Right cardiac atrium (tissue), 5 donors: Measurements from ENCODE around the gene SPTAN1. TPM values are rescaled to one million over a fixed set of nuclear protein-coding genes. Genes with fewer than 3 reads are reported as not detected.
"Not testable (repeated sequence)": the region's sequence is repeated elsewhere in the genome, so short reads cannot be mapped to it uniquely, and the experiment has no call there.

Experiments used
- ATAC-seq, 2 donors: fragments of 200-7000 bp; cut with Tn5 transposase; one replicate each; pipeline versions ENCODE4 v1.8.0 to v1.9.1; 2020; ENCODE audit warnings: moderate library complexity in 2 of 2, mild to moderate bottlenecking in 1 of 2
- DNase-seq, 3 donors: peaks; one replicate each; pipeline ENCODE4 v3.0.0-alpha.2; 2020
- H3K27ac ChIP-seq: one replicate; pipeline ENCODE4 v1.5.1; 2013; ENCODE audit warnings: mild to moderate bottlenecking, low read length, control low read depth, moderate library complexity
- H3K27me3 ChIP-seq: one replicate; pipeline ENCODE4 v1.6.1; 2013; ENCODE audit not compliant: control insufficient read depth, insufficient read depth
- H3K4me1 ChIP-seq: one replicate; pipeline ENCODE4 v1.6.1; 2013; ENCODE audit warnings: low read length; ENCODE audit not compliant: control insufficient read depth, insufficient read depth
- H3K4me3 ChIP-seq: one replicate; pipeline ENCODE4 v1.5.1; 2013; ENCODE audit warnings: low read length, control low read depth
- H3K9me3 ChIP-seq: one replicate; pipeline ENCODE4 v1.6.1; 2013; ENCODE audit warnings: low read length; ENCODE audit not compliant: control insufficient read depth
- WGBS: extraction: QIAGEN DNeasy Blood & Tissue Kit; methylation state at CpG from one replicate; pipeline ENCODE4 v1.1.7; 2013; 5-methylcytosine and 5-hydroxymethylcytosine counted together
- intact Hi-C, 4 donors: fragments of 100-400 bp; cut with DNase I; formaldehyde crosslinking; loops; one replicate each; pipeline versions ENCODE4 v1.11.0 to v1.14.0; 2022 to 2023
- polyA plus RNA-seq: library from polyadenylated mRNA; stranded (reverse); fragments of 200-250 nt; gene quantifications from one replicate; pipeline ENCODE4 v1.2.3, GENCODE V29; 2013
- total RNA-seq, 4 donors: library from RNA; stranded (reverse); fragmentation: NEBNext Ultra II Directional; extraction: Animal tissue kit (Norgen Biotek cat#: 25700); gene quantifications; one replicate each; pipeline ENCODE4 v1.2.1, GENCODE V29; 2021
- donor health status: healthy with polysubstance abuse.
- donor health status: DM: no; HTN: yes; CAD: no.
- donor health status: DM: no; HTN: no; CAD: no.
- donor health status: DM: no; HTN: yes; CAD: no; lungs with severe emphysema.
- donor health status: DM: yes; HTN: yes; CAD: no.

The SPTAN1 gene
- total and polyA plus RNA-seq, 5 donors, result 154 to 312 (median 272) TPM

- intact Hi-C loops, result loop anchor here in 1 of 4 donors (5.0 kb wide), 1 partner anchor 40 kb away; no protein-coding TSS in a partner anchor
- no peak for ATAC-seq
- DNase-seq, result no peak
These were observed 24.8 kb downstream of the SPTAN1 start for GRCh38 chr9:128577206-128577605.

GRCh38 chr9:128579194-128579593 lies 26.8 kb downstream of the SPTAN1 start:
- WGBS, result 92% methylated on average over 1 of the region's 1 CpG

More at GRCh38 chr9:128577206-128577605, 24.8 kb downstream of the SPTAN1 start:
- H3K27me3 ChIP-seq, result no peaks in the 10 kb centered on the region
- H3K9me3 ChIP-seq, result no peaks in the 10 kb centered on the region
- no peaks in the 10 kb centered on the region for H3K4me1 ChIP-seq
- no peak overlapping the region for H3K4me3 ChIP-seq
- H3K27ac ChIP-seq, result no peak overlapping the region
- WGBS, result 90% methylated on average over 8 of the region's 8 CpGs

GRCh38 chr9:128580731-128581130 lies 28.3 kb downstream of the SPTAN1 start:
- 88% methylated on average over 10 of the region's 10 CpGs for WGBS
- no peaks in the 10 kb centered on the region for H3K9me3 ChIP-seq
- H3K27me3 ChIP-seq, result no peaks in the 10 kb centered on the region
- ATAC-seq, result no peak
- intact Hi-C loops, result no loop called here
- DNase-seq, result no peak
- H3K27ac ChIP-seq, result no peak overlapping the region
- H3K4me1 ChIP-seq, result no peaks in the 10 kb centered on the region
- no peak overlapping the region for H3K4me3 ChIP-seq

More at GRCh38 chr9:128579194-128579593, 26.8 kb downstream of the SPTAN1 start:
- Histone ChIP-seq H3K4me1 (no peaks in the 10 kb centered on the region), H3K9me3 (no peaks in the 10 kb centered on the region), H3K27me3 (no peaks in the 10 kb centered on the region), H3K27ac (no peak overlapping the region), H3K4me3 (no peak overlapping the region)
- ATAC-seq, result no peak
- DNase-seq, result no peak
- intact Hi-C loops, result loop anchor here in 1 of 4 donors (5.0 kb wide), 1 partner anchor 38 kb away; no protein-coding TSS in a partner anchor

GRCh38 chr9:128585155-128585554 lies 32.8 kb downstream of the SPTAN1 start:
- peak; percentile 30 to 76 (median 71) for DNase-seq
- intact Hi-C loops, H3K4me3 ChIP-seq, H3K4me1 ChIP-seq, H3K27me3 ChIP-seq, H3K9me3 ChIP-seq, H3K27ac ChIP-seq: not testable (repeated sequence)
- WGBS, result 54% methylated on average over 8 of the region's 8 CpGs
- ATAC-seq, result peak; percentile 70 to 82

GRCh38 chr9:128586934-128587333 lies 34.5 kb downstream of the SPTAN1 start:
- intact Hi-C loops, H3K9me3 ChIP-seq, H3K4me3 ChIP-seq, H3K4me1 ChIP-seq, H3K27me3 ChIP-seq, DNase-seq, H3K27ac ChIP-seq, ATAC-seq: not testable (repeated sequence)
- 87% methylated on average over 11 of the region's 11 CpGs for WGBS

GRCh38 chr9:128587453-128587852 lies 35.1 kb downstream of the SPTAN1 start:
- intact Hi-C loops, result no loop called here
- ATAC-seq, result no peak
- WGBS, result 75% methylated on average over 6 of the region's 6 CpGs

GRCh38 chr9:128588581-128589233 lies 36.3 kb downstream of the SPTAN1 start:
- no peak overlapping the region for H3K27ac ChIP-seq
- DNase-seq, result no peak
- no peaks in the 10 kb centered on the region for H3K27me3 ChIP-seq
- H3K9me3 ChIP-seq, result no peaks in the 10 kb centered on the region
- ATAC-seq, result no peak
- 92% methylated on average over 11 of the region's 11 CpGs for WGBS
- H3K4me1 ChIP-seq, result no peaks in the 10 kb centered on the region
- intact Hi-C loops, result no loop called here
- no peak overlapping the region for H3K4me3 ChIP-seq

More at GRCh38 chr9:128587453-128587852, 35.1 kb downstream of the SPTAN1 start:
- H3K27ac ChIP-seq, result no peak overlapping the region
- no peak overlapping the region for H3K4me3 ChIP-seq
- H3K4me1 ChIP-seq, result no peaks in the 10 kb centered on the region
- no peaks in the 10 kb centered on the region for H3K9me3 ChIP-seq
- no peaks in the 10 kb centered on the region for H3K27me3 ChIP-seq
- DNase-seq, result no peak

- ATAC-seq (no peak), DNase-seq (no peak)
- no peaks in the 10 kb centered on the region for H3K9me3 ChIP-seq
- WGBS, result 69% methylated on average over 6 of the region's 6 CpGs
- no peak overlapping the region for H3K27ac ChIP-seq
- H3K4me1 ChIP-seq, result no peaks in the 10 kb centered on the region
- intact Hi-C loops, result no loop called here
- no peak overlapping the region for H3K4me3 ChIP-seq
- no peaks in the 10 kb centered on the region for H3K27me3 ChIP-seq
These were observed 40.7 kb downstream of the SPTAN1 start for GRCh38 chr9:128593039-128593438.

- peak in 1 of 2 donors; percentile 13 for ATAC-seq
- DNase-seq, result no peak
- H3K27me3 ChIP-seq, result no peaks in the 10 kb centered on the region
These were observed 41.5 kb downstream of the SPTAN1 start for GRCh38 chr9:128593856-128594255.

GRCh38 chr9:128595471-128595870 lies 43.1 kb downstream of the SPTAN1 start:
- DNase-seq (no peak), ATAC-seq (no peak)
- WGBS, result 90% methylated on average over 4 of the region's 4 CpGs
- Histone ChIP-seq H3K27ac (no peak overlapping the region), H3K9me3 (no peaks in the 10 kb centered on the region), H3K27me3 (no peaks in the 10 kb centered on the region), H3K4me1 (no peaks in the 10 kb centered on the region), H3K4me3 (no peak overlapping the region)
- intact Hi-C loops, result no loop called here

More at GRCh38 chr9:128593856-128594255, 41.5 kb downstream of the SPTAN1 start:
- Histone ChIP-seq H3K4me1 (no peaks in the 10 kb centered on the region), H3K9me3 (no peaks in the 10 kb centered on the region), H3K4me3 (no peak overlapping the region), H3K27ac (no peak overlapping the region)
- 77% methylated on average over 9 of the region's 9 CpGs for WGBS
- intact Hi-C loops, result no loop called here

GRCh38 chr9:128600099-128600498 lies 47.7 kb downstream of the SPTAN1 start:
- no peak overlapping the region for H3K4me3 ChIP-seq
- ATAC-seq, result no peak
- H3K27me3 ChIP-seq, result no peaks in the 10 kb centered on the region
- no peak overlapping the region for H3K27ac ChIP-seq
- no peaks in the 10 kb centered on the region for H3K4me1 ChIP-seq
- H3K9me3 ChIP-seq, result no peaks in the 10 kb centered on the region
- DNase-seq, result no peak
- intact Hi-C loops, result no loop called here
- 72% methylated on average over 4 of the region's 4 CpGs for WGBS
